ENCODE data around the gene ADCY1.
A peak's percentile ranks its signal among the peaks of the same experiment; 100 is the strongest.

Gene ADCY1

DNA sequence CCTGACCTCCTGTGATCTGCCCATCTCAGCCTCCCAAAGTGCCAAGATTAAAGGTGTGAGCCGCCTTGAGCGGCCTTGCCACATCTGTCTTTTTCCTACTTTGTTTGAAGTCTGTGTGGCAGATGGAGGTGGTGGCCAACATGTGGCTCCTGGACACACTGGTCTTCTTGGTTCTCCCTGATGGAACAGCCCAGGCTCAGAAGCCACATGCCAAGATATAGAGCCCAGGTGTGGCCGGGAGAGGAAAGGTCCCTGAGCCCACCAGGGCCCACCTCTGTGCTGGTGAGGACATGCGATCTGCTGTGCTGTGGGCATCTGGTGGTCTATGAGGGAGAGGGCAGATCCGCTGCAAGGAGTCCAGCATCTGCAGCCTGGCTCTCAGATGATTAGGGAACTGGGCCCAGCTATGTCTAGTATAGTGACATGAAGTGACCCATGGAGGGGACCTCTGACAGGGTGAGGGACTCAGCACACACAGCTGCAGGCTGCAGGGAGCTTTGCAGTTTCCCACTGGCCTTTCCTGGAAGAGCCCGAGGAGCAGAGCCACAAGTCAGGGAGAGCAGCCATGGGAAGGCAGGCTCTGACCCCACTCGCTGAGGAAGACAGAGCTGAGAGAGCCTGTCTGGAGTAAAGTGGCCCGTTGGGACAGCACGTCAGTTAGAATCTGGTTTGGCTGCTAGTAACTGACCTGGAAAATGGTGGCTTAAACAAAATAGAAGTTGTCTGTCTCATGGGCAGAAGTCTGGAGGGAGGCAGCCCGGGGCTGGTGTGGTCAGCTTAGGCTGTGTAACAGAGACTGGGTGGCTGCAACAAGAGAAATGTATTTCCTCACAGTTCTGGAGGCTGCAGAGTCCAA lies 25.9 kb downstream of the ADCY1 start:
- Histone ChIP-seq H3K27me3 (replicated peaks in 2 of 5; ENCODE audit: control insufficient read depth in 4 of 5, insufficient read depth in 5 of 5, low read length in 4 of 5) (no peaks in the 10 kb centered on the region), H3K4me3 (ENCODE audit: control insufficient read depth in 1 of 7, extremely low read depth in 1 of 7, insufficient read depth in 4 of 7, low read depth in 2 of 7, low read length in 6 of 7) (no peak overlapping the region), H3K36me3 (ENCODE audit: control insufficient read depth in 4 of 4, insufficient read depth in 4 of 4, low read length in 3 of 4) (no peaks in the 10 kb centered on the region), H3K27ac (ENCODE audit: insufficient read depth in 1 of 2, low read depth in 1 of 2, low read length in 2 of 2, poor library complexity in 1 of 2, severe bottlenecking in 2 of 2) (no peak overlapping the region), H3K4me1 (ENCODE audit: control extremely low read depth in 1 of 4, control insufficient read depth in 4 of 4, insufficient read depth in 4 of 4, low read length in 3 of 4) (no peaks in the 10 kb centered on the region), H3K9me3 (ENCODE audit: control extremely low read depth in 1 of 5, control insufficient read depth in 4 of 5, insufficient read depth in 2 of 5, low read depth in 1 of 5, low read length in 4 of 5) (peaks cover 0 to 5% (median 0%) of the 10 kb centered on the region in 5 experiments)
- CTCF ChIA-PET = no interaction called here
- POLR2A ChIA-PET = no interaction called here
- 97% methylated on average over 10 of the region's 10 CpGs for WGBS (ENCODE audit: insufficient coverage)
- DNase-seq = no peak

DNA sequence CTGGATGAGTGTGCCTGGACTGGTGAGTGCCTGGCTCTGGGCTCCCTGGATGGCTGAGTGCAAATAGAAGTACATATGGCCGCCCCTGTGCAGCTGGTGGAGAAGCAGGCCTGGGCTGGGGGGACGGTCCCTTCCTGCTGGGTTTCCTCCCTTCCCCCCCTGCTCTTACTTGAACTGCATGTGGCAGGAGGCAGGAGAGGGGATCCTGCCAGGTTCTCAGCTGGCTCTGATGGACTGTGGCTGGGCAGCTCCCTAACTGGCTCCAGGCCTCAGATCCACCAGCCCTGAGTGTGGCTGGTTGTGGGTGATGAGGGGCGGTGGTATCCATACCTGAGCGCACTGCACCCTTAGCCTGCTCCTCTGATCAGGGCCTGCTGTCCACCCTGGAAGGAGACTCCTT lies 26.9 kb downstream of the ADCY1 start:
- no CpG with 5 or more reads among the region's 4 CpGs for WGBS (ENCODE audit: insufficient coverage)
- no peaks in the 10 kb centered on the region for H3K4me1 ChIP-seq (ENCODE audit: control extremely low read depth in 1 of 4, control insufficient read depth in 4 of 4, insufficient read depth in 4 of 4, low read length in 3 of 4)
- POLR2A ChIA-PET = no interaction called here

DNA sequence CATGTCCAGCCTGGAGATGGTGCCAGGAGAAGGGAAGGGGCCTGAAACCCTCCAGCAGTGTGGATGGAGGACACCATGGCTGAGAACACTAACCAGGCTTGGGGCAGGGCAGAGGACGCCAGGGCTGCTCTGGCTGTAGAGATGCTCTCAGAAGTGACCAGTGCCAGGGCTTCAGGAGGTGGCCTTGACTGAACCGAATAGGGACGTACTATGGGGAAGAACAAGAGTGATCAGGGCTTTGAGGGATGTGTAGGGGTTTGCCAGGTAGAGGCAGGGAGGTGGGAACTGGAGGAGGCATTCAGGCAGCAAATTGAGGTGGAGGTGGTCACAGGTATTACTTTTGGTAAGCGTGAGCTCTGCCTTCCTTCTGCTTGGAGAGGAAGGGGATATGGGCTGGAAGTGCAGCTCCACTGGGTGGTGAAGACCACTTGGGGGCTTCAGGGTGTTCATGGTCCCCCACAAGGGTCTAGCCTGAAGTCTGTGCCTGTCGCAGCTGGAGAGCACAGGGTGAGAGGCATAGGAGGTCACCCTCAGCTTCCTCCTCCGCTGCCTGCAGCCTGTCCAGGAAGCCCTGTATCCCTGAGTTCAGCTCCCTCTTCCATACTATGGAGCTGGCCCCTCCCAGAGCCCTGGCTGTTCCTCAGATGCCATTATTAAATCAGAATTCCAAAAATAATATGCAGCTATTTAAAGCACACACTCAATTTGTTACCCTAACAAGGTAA lies 27.8 kb downstream of the ADCY1 start:
- ChIA-PET CTCF (no interaction called here), POLR2A (no interaction called here)
- Histone ChIP-seq H3K4me3 (ENCODE audit: control insufficient read depth in 1 of 7, extremely low read depth in 1 of 7, insufficient read depth in 4 of 7, low read depth in 2 of 7, low read length in 6 of 7) (no peak overlapping the region), H3K9me3 (ENCODE audit: control extremely low read depth in 1 of 5, control insufficient read depth in 4 of 5, insufficient read depth in 2 of 5, low read depth in 1 of 5, low read length in 4 of 5) (peaks cover 0 to 5% (median 0%) of the 10 kb centered on the region in 5 experiments), H3K4me1 (ENCODE audit: control extremely low read depth in 1 of 4, control insufficient read depth in 4 of 4, insufficient read depth in 4 of 4, low read length in 3 of 4) (peaks cover 0 to 1% (median under 1%) of the 10 kb centered on the region in 4 experiments), H3K27me3 (replicated peaks in 2 of 5; ENCODE audit: control insufficient read depth in 4 of 5, insufficient read depth in 5 of 5, low read length in 4 of 5) (no peaks in the 10 kb centered on the region), H3K27ac (ENCODE audit: insufficient read depth in 1 of 2, low read depth in 1 of 2, low read length in 2 of 2, poor library complexity in 1 of 2, severe bottlenecking in 2 of 2) (no peak overlapping the region), H3K36me3 (ENCODE audit: control insufficient read depth in 4 of 4, insufficient read depth in 4 of 4, low read length in 3 of 4) (no peaks in the 10 kb centered on the region)
- WGBS (ENCODE audit: insufficient coverage) = 100% methylated on average over 6 of the region's 6 CpGs
- DNase-seq = no peak

More for the DNA sequence above, 26.9 kb downstream of the ADCY1 start:
- Histone ChIP-seq H3K27me3 (replicated peaks in 2 of 5; ENCODE audit: control insufficient read depth in 4 of 5, insufficient read depth in 5 of 5, low read length in 4 of 5) (no peaks in the 10 kb centered on the region), H3K36me3 (ENCODE audit: control insufficient read depth in 4 of 4, insufficient read depth in 4 of 4, low read length in 3 of 4) (no peaks in the 10 kb centered on the region), H3K27ac (ENCODE audit: insufficient read depth in 1 of 2, low read depth in 1 of 2, low read length in 2 of 2, poor library complexity in 1 of 2, severe bottlenecking in 2 of 2) (no peak overlapping the region), H3K4me3 (ENCODE audit: control insufficient read depth in 1 of 7, extremely low read depth in 1 of 7, insufficient read depth in 4 of 7, low read depth in 2 of 7, low read length in 6 of 7) (no peak overlapping the region), H3K9me3 (ENCODE audit: control extremely low read depth in 1 of 5, control insufficient read depth in 4 of 5, insufficient read depth in 2 of 5, low read depth in 1 of 5, low read length in 4 of 5) (peaks cover 0 to 5% (median 0%) of the 10 kb centered on the region in 5 experiments)
- no peak for DNase-seq
- CTCF ChIA-PET = no interaction called here

DNA sequence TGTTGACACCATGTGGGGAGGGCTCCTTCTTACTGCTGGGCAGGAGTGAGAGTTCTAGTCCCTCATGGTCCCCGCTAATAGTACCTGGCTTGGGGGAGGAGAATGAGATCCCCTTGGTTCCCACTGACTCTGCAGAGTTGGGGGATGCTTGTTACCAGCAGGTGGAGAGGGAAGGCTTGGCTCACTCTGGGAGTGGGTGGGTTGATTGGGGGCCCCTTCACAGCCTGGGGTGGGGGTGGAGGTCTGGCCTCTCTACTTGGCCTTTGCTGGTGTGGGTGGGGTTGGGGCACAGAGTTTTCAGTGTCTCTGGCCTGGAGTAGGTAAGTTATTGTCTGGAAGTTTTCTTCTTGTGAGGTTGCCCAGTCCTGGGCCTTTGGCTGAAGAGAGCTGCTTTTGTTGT lies 31.9 kb downstream of the ADCY1 start:
- H3K36me3 ChIP-seq (ENCODE audit: control insufficient read depth in 4 of 4, insufficient read depth in 4 of 4, low read length in 3 of 4) = no peaks in the 10 kb centered on the region
- peaks cover 0 to 6% (median 2%) of the 10 kb centered on the region in 4 experiments for H3K4me1 ChIP-seq (ENCODE audit: control extremely low read depth in 1 of 4, control insufficient read depth in 4 of 4, insufficient read depth in 4 of 4, low read length in 3 of 4)
- no peaks in the 10 kb centered on the region for H3K27me3 ChIP-seq (replicated peaks in 2 of 5; ENCODE audit: control insufficient read depth in 4 of 5, insufficient read depth in 5 of 5, low read length in 4 of 5)
- no peak overlapping the region for H3K4me3 ChIP-seq (ENCODE audit: control insufficient read depth in 1 of 7, extremely low read depth in 1 of 7, insufficient read depth in 4 of 7, low read depth in 2 of 7, low read length in 6 of 7)
- ChIA-PET POLR2A (no interaction called here), CTCF (no interaction called here)
- no CpG with 5 or more reads among the region's 1 CpG for WGBS (ENCODE audit: insufficient coverage)
- H3K27ac ChIP-seq (ENCODE audit: insufficient read depth in 1 of 2, low read depth in 1 of 2, low read length in 2 of 2, poor library complexity in 1 of 2, severe bottlenecking in 2 of 2) = no peak overlapping the region
- no peak for DNase-seq
- H3K9me3 ChIP-seq (ENCODE audit: control extremely low read depth in 1 of 5, control insufficient read depth in 4 of 5, insufficient read depth in 2 of 5, low read depth in 1 of 5, low read length in 4 of 5) = peaks cover 0 to 5% (median 2%) of the 10 kb centered on the region in 5 experiments

DNA sequence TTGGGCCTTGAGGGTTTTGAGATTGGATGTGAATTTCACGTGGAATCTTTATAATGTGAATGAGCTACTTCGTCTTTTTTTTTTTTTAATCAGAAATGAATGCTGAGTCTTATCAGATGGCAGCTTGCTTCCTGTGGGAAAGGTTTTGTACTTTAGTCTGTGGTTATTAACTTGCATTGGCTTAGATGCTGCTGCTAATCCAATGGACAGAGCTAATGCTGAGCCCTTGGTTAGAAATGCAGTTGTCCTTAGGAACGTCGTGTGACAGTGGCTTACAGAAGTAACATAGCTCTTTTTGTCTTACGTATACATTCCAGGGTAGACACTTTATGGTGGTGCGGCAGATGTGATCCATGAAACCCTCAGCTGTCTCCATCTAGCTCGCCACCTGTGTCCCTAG lies 32.8 kb downstream of the ADCY1 start:
- Histone ChIP-seq H3K36me3 (ENCODE audit: control insufficient read depth in 4 of 4, insufficient read depth in 4 of 4, low read length in 3 of 4) (no peaks in the 10 kb centered on the region), H3K4me3 (ENCODE audit: control insufficient read depth in 1 of 7, extremely low read depth in 1 of 7, insufficient read depth in 4 of 7, low read depth in 2 of 7, low read length in 6 of 7) (peak overlapping the region in 1 of 7 experiments; percentile 4), H3K4me1 (ENCODE audit: control extremely low read depth in 1 of 4, control insufficient read depth in 4 of 4, insufficient read depth in 4 of 4, low read length in 3 of 4) (peaks cover 0 to 6% (median 2%) of the 10 kb centered on the region in 4 experiments), H3K27ac (ENCODE audit: insufficient read depth in 1 of 2, low read depth in 1 of 2, low read length in 2 of 2, poor library complexity in 1 of 2, severe bottlenecking in 2 of 2) (no peak overlapping the region), H3K9me3 (ENCODE audit: control extremely low read depth in 1 of 5, control insufficient read depth in 4 of 5, insufficient read depth in 2 of 5, low read depth in 1 of 5, low read length in 4 of 5) (peaks cover 0 to 7% (median 3%) of the 10 kb centered on the region in 5 experiments), H3K27me3 (replicated peaks in 2 of 5; ENCODE audit: control insufficient read depth in 4 of 5, insufficient read depth in 5 of 5, low read length in 4 of 5) (no peaks in the 10 kb centered on the region)
- WGBS (ENCODE audit: insufficient coverage) = 0% methylated on average over 5 of the region's 7 CpGs
- ChIA-PET CTCF (interaction anchor here (1.2 kb wide), 1 partner anchor 25 kb away, joined by 7 read pairs; no protein-coding TSS in a partner anchor), POLR2A (no interaction called here)
- peak; percentile 84 to 97 (median 95) for DNase-seq

DNA sequence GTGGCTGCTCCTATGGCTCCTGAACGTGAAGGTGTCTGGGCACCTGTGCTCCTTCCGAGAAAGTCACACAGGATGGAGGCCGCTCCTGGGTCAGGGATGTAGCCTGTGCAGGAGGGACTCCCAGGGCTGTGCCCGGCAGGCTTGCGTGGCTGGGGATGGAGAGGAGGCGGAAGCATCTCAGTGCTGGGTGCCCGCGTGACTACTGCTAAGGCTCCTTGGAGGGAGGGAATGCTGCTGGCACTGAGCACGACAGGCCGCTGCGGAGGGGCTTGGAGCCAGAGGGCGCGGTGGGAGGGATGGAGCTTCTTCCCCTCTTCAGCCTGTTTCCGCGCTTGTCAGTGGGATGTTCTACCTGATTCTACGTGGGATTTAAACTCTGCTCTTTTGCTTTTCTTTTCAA lies 35.0 kb downstream of the ADCY1 start:
- ChIA-PET CTCF (no interaction called here), POLR2A (no interaction called here)
- Histone ChIP-seq H3K4me3 (ENCODE audit: control insufficient read depth in 1 of 7, extremely low read depth in 1 of 7, insufficient read depth in 4 of 7, low read depth in 2 of 7, low read length in 6 of 7) (no peak overlapping the region), H3K9me3 (ENCODE audit: control extremely low read depth in 1 of 5, control insufficient read depth in 4 of 5, insufficient read depth in 2 of 5, low read depth in 1 of 5, low read length in 4 of 5) (peaks cover 2 to 21% (median 5%) of the 10 kb centered on the region in 5 experiments), H3K4me1 (ENCODE audit: control extremely low read depth in 1 of 4, control insufficient read depth in 4 of 4, insufficient read depth in 4 of 4, low read length in 3 of 4) (peaks cover 0 to 6% (median 2%) of the 10 kb centered on the region in 4 experiments), H3K27me3 (replicated peaks in 2 of 5; ENCODE audit: control insufficient read depth in 4 of 5, insufficient read depth in 5 of 5, low read length in 4 of 5) (peaks cover 0 to 3% (median 0%) of the 10 kb centered on the region in 5 experiments), H3K36me3 (ENCODE audit: control insufficient read depth in 4 of 4, insufficient read depth in 4 of 4, low read length in 3 of 4) (no peaks in the 10 kb centered on the region), H3K27ac (ENCODE audit: insufficient read depth in 1 of 2, low read depth in 1 of 2, low read length in 2 of 2, poor library complexity in 1 of 2, severe bottlenecking in 2 of 2) (no peak overlapping the region)
- 92% methylated on average over 15 of the region's 16 CpGs for WGBS (ENCODE audit: insufficient coverage)
- DNase-seq = no peak

DNA sequence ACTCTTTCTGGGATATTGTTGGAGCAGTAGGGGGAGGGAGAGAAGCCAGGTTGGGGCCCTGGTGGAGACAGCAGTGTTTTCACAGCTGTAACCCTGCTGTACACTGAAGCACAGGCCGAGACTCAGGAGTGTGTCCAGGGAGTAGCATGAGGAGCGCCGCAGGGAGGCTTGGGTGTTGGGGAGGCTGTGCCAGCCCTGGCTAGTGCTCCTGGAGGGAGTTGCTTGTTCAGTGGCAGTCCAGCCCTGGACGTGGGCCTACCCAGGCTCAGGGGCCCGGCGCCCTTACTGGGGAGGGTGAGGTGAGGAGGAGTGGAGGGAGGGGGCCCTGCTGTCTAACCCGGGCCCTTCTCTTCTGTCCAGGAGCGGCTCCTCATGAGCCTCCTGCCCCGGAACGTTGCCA lies 35.9 kb downstream of the ADCY1 start:
- Histone ChIP-seq H3K27ac (ENCODE audit: insufficient read depth in 1 of 2, low read depth in 1 of 2, low read length in 2 of 2, poor library complexity in 1 of 2, severe bottlenecking in 2 of 2) (no peak overlapping the region), H3K9me3 (ENCODE audit: control extremely low read depth in 1 of 5, control insufficient read depth in 4 of 5, insufficient read depth in 2 of 5, low read depth in 1 of 5, low read length in 4 of 5) (peaks cover 2 to 20% (median 3%) of the 10 kb centered on the region in 5 experiments), H3K27me3 (replicated peaks in 2 of 5; ENCODE audit: control insufficient read depth in 4 of 5, insufficient read depth in 5 of 5, low read length in 4 of 5) (peaks cover 0 to 3% (median 0%) of the 10 kb centered on the region in 5 experiments), H3K36me3 (ENCODE audit: control insufficient read depth in 4 of 4, insufficient read depth in 4 of 4, low read length in 3 of 4) (no peaks in the 10 kb centered on the region), H3K4me3 (ENCODE audit: control insufficient read depth in 1 of 7, extremely low read depth in 1 of 7, insufficient read depth in 4 of 7, low read depth in 2 of 7, low read length in 6 of 7) (no peak overlapping the region), H3K4me1 (ENCODE audit: control extremely low read depth in 1 of 4, control insufficient read depth in 4 of 4, insufficient read depth in 4 of 4, low read length in 3 of 4) (peaks cover 0 to 6% (median 2%) of the 10 kb centered on the region in 4 experiments)
- 100% methylated on average over 3 of the region's 10 CpGs for WGBS (ENCODE audit: insufficient coverage)
- DNase-seq = no peak
- CTCF ChIA-PET = no interaction called here
- POLR2A ChIA-PET = no interaction called here
